Spleen (tissue), 7 donors: ENCODE measurements around the gene CUX1.

Experiments
- CTCF ChIP-seq, 11 experiments: fragments of 200-600 bp in 7 of 11; fragments of 450-650 bp in 4 of 11; sonication (generic) in 4 of 11; IDR thresholded peaks in 8 of 11; conservative IDR thresholded peaks in 3 of 11; 1 replicate in 7 of 11; 2 replicates in 4 of 11; pipeline versions ENCODE4 v1.4.0 to v1.8.0; 2016 to 2021; ENCODE audit warnings: antibody characterized with exemption in 11 of 11, inconsistent platforms in 4 of 11, mild to moderate bottlenecking in 1 of 11
- POLR2A ChIP-seq, 3 donors: fragments of 450-650 bp; IDR thresholded peaks; one replicate each; pipeline ENCODE4 v1.5.1; 2017; ENCODE audit warnings: antibody characterized with exemption in 3 of 3, mild to moderate bottlenecking in 1 of 3
- POLR2AphosphoS5 ChIP-seq, 3 donors: sonication (generic); formaldehyde crosslinking; IDR thresholded peaks; one replicate each; pipeline ENCODE4 v1.5.1; 2017; ENCODE audit warnings: antibody characterized with exemption in 3 of 3
- donor health status: DM: no; HTN: no; CAD: no; lungs with moderate emphysema.
- donor health status: DM: no; HTN: no; CAD: no.
- donor health status: DM: no; HTN: no; CAD: no.

GRCh38 chr7:102222445-102222844 lies 405.0 kb downstream of the CUX1 start:
- TF ChIP-seq CTCF (IDR thresholded peaks at IDR 0.05 in 8 of 11, conservative IDR thresholded peaks at IDR 0.05 in 3 of 11): no peak
- TF ChIP-seq POLR2AphosphoS5 (IDR thresholded peaks at IDR 0.05): no peak
- no peak for TF ChIP-seq POLR2A (IDR thresholded peaks at IDR 0.05)
